Ishikawa (cell line): Measurements from ENCODE around the gene TARBP2.

Source experiments
- CEBPB ChIP-seq: IDR thresholded peaks from 2 replicates; pipeline ENCODE4 v1.6.1; 2012
- TAF1 ChIP-seq: IDR thresholded peaks from 2 replicates; pipeline ENCODE4 v1.6.1; 2012; ENCODE audit warnings: low read depth, mild to moderate bottlenecking
- TCF12 ChIP-seq: IDR thresholded peaks from 2 replicates; pipeline ENCODE4 v1.6.1; 2012; ENCODE audit warnings: low read depth
- YY1 ChIP-seq: IDR thresholded peaks from 2 replicates; pipeline ENCODE4 v1.6.1; 2012; ENCODE audit warnings: low read depth
- ZBTB7A ChIP-seq: IDR thresholded peaks from 2 replicates; pipeline ENCODE4 v1.6.1; 2012; ENCODE audit warnings: low read depth
- TF ChIP-seq, protein P1 (sequence below): IDR thresholded peaks from 2 replicates; pipeline ENCODE4 v1.6.1; 2012
- TF ChIP-seq, protein P2 (sequence below): IDR thresholded peaks from 2 replicates; pipeline ENCODE4 v1.6.1; 2012; ENCODE audit warnings: low read depth, mild to moderate bottlenecking
- TF ChIP-seq, protein P3 (sequence below): IDR thresholded peaks from 2 replicates; pipeline ENCODE4 v1.6.1; 2012

DNA sequence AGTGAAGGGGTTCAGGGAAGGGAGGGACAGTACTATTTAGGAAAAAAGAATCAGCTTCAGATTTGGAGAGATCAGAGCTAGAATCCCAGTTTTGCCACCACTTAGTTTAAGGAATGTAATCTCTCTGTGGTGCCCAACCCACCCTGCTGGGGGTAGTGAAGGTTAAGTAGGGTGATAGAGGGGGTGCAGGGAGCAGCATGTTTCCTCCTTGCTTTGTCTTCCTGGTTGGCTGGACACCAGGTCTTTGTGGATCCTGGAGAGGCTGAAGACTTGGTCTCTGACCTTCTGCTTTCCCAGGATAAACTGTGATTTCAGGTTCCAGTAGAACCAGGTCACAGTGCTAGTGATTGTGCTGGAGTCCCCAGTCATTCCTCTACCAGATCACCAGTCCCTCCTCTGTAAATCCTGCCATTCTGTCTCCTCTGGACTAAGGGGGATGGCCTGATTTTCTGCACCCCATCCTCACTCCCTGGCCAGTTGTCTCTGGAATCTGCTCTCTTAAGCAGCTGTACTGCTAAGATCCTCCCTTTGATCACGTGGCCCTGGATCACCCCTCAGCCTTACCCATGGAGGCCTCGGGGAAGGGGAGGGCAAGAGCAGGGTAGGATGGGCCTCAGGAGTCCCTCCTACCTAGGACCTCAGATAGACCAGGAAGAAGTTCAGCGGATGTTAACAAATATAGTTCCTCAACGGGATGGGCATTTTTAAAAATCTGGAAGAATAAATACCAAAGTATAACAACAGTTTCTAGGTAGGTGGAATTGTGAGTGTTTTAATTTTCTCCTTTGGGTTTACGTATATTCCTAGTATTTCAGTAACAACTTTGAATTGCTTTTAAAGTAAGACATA, 5.0 kb upstream of the TARBP2 start:
- TF ChIP-seq, protein P1, sequence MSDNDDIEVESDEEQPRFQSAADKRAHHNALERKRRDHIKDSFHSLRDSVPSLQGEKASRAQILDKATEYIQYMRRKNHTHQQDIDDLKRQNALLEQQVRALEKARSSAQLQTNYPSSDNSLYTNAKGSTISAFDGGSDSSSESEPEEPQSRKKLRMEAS, result no peak
- TF ChIP-seq TCF12 (no peak), CEBPB (no peak), ZBTB7A (no peak), TAF1 (no peak), YY1 (no peak)
- TF ChIP-seq, protein P2, sequence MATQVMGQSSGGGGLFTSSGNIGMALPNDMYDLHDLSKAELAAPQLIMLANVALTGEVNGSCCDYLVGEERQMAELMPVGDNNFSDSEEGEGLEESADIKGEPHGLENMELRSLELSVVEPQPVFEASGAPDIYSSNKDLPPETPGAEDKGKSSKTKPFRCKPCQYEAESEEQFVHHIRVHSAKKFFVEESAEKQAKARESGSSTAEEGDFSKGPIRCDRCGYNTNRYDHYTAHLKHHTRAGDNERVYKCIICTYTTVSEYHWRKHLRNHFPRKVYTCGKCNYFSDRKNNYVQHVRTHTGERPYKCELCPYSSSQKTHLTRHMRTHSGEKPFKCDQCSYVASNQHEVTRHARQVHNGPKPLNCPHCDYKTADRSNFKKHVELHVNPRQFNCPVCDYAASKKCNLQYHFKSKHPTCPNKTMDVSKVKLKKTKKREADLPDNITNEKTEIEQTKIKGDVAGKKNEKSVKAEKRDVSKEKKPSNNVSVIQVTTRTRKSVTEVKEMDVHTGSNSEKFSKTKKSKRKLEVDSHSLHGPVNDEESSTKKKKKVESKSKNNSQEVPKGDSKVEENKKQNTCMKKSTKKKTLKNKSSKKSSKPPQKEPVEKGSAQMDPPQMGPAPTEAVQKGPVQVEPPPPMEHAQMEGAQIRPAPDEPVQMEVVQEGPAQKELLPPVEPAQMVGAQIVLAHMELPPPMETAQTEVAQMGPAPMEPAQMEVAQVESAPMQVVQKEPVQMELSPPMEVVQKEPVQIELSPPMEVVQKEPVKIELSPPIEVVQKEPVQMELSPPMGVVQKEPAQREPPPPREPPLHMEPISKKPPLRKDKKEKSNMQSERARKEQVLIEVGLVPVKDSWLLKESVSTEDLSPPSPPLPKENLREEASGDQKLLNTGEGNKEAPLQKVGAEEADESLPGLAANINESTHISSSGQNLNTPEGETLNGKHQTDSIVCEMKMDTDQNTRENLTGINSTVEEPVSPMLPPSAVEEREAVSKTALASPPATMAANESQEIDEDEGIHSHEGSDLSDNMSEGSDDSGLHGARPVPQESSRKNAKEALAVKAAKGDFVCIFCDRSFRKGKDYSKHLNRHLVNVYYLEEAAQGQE, result no peak
- TF ChIP-seq, protein P3, sequence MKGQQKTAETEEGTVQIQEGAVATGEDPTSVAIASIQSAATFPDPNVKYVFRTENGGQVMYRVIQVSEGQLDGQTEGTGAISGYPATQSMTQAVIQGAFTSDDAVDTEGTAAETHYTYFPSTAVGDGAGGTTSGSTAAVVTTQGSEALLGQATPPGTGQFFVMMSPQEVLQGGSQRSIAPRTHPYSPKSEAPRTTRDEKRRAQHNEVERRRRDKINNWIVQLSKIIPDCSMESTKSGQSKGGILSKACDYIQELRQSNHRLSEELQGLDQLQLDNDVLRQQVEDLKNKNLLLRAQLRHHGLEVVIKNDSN, result peak; percentile 95
